Measurements from ENCODE around the gene KCNB1. TPM values are rescaled to one million over a fixed set of nuclear protein-coding genes. Genes with fewer than 3 reads are reported as not detected.

KCNB1 gene
- total and polyA plus RNA-seq, 11 donors: 0.72 to 4.9 (median 1.3) TPM

Other genes with a start within 250 kb of the KCNB1 start
- gene ZNFX1, start 204.6 kb downstream of the KCNB1 start, total RNA-seq: 10 to 100 TPM; 18.2 to 55.8 (median 26.8) TPM
- 10 to 100 TPM in 1 of 2 donors, 1 to 10 TPM in 1; 6.4 to 16.2 TPM for gene ZNFX1, start 204.6 kb downstream of the KCNB1 start, polyA plus RNA-seq
- 10 to 100 TPM; 11.9 to 95.2 (median 22.0) TPM for gene PTGIS, start 85.5 kb upstream of the KCNB1 start, total RNA-seq
- 1 to 10 TPM; 5.3 to 7.3 TPM for gene PTGIS, start 85.5 kb upstream of the KCNB1 start, polyA plus RNA-seq
- gene B4GALT5, start 231.2 kb upstream of the KCNB1 start, total RNA-seq: 10 to 100 TPM; 17.0 to 60.4 (median 33.5) TPM
- 10 to 100 TPM in 1 of 2 donors, 1 to 10 TPM in 1; 7.0 to 29.3 TPM for gene B4GALT5, start 231.2 kb upstream of the KCNB1 start, polyA plus RNA-seq

Data from heart left ventricle (tissue), 11 donors.